ENCODE measurements around the gene FAM168A. TPM values are rescaled to one million over a fixed set of nuclear protein-coding genes. Genes with fewer than 3 reads are reported as not detected.
A peak's percentile ranks its signal among the peaks of the same experiment; 100 is the strongest.

The FAM168A gene
- total RNA-seq, 1 experiment from 2014 or later = 25.9 TPM

DNA sequence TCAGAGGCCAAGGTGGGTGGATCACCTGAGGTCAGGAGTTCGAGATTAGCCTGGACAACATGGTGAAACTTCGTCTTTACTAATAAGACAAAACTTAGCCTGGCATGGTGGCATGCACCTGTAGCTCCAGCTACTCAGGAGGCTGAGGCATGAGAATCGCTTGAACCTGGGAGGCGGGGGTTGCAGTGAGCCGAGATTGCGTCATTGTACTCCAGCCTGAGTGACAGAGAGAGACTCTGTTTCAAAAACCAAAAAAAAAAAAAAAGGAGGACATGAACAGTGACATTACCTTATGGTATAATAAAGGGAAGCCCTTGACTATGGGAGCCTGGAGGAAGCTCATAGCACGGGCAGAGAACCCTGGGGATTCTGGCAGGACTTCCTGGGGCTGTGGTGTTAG is 32.0 kb upstream of the FAM168A start:
- no peak overlapping the region for H3K27ac Mint-ChIP-seq
- H3K36me3 Mint-ChIP-seq = no peaks in the 10 kb centered on the region
- peaks cover 10% of the 10 kb centered on the region for H3K9me3 Mint-ChIP-seq
- DNase-seq (ENCODE audit: low spot score) = no peak
- CTCF ChIA-PET = interaction anchor here (0.7 to 10.1 kb wide), 3 partner anchors 17 to 337 kb away, joined by 3 to 328 read pairs (median 15); partner anchors contain the start of gene PLEKHB1
- TF ChIP-seq ZNF416 (CRISPR knock-in tag; IDR thresholded peaks at IDR 0.05) = no peak
- no peak for ATAC-seq
- H3K4me3 Mint-ChIP-seq = no peak overlapping the region
- POLR2A ChIA-PET = no interaction called here
- H3K27me3 Mint-ChIP-seq (ENCODE audit: low read depth) = peaks cover 98% of the 10 kb centered on the region
- H3K4me1 Mint-ChIP-seq = peaks cover 32% of the 10 kb centered on the region

DNA sequence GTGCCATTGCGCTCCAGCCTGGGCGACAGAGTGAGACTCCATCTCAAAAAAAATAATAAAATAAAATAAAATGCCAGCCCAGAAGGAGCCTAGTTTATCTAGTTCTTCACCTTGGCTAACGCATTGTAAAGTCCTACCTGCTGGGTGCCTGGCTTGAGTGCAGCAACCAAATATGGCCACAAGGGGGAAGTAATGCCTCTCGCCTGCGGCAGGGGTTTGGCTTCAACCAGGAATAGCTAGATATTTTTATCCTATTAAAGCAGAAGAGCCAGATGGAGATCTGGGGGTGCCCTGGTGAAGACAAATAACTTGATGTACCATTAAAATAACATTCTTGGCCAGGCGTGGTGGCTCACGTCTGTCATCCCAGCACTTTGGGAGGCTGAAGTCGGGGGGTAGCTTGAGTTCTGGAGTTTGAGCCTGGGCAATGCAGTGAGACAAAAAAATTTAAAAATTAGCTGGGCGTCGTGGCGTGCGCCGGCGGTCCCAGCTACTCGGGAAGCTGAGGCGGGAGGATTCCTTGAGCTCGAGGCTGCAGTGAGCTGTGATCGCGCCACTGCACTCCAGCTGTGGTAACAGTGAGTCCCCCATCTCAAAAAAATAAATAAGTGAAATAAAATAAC is 27.9 kb upstream of the FAM168A start:
- POLR2A ChIA-PET = interaction anchor here (1.0 to 1.5 kb wide), 3 partner anchors 20 to 36 kb away, joined by 4 to 11 read pairs (median 6); partner anchors contain the start of gene PLEKHB1
- H3K4me3 Mint-ChIP-seq = no peak overlapping the region

DNA sequence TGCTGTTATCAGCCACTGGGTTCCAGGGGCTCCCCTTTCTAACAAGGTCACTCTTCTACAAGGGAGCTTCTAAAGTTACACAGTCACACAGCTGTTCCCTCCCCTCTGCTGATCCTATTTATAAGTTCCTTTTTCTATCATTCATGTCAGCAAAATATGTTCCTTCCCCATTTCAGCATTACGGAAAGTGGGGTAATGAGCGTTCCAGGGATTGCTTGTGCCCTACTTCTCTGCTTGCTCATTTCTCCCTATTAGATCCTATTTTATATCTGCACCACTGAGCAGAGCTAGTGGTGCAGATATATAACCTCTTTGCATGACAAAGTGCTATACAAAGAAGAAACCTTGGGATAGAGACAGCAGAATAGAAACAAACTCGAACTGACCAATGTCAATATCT is 25.8 kb upstream of the FAM168A start:
- CTCF ChIA-PET = interaction anchor here (0.7 to 10.1 kb wide), 6 partner anchors 12 to 145 kb away, joined by 3 to 328 read pairs (median 36); partner anchors contain the start of gene PLEKHB1
- no peak for ATAC-seq
- POLR2A ChIA-PET = no interaction called here
- Mint-ChIP-seq H3K27me3 (ENCODE audit: low read depth) (peaks cover 89% of the 10 kb centered on the region), H3K27ac (no peak overlapping the region), H3K36me3 (no peaks in the 10 kb centered on the region), H3K4me1 (peaks cover 12% of the 10 kb centered on the region), H3K9me3 (no peaks in the 10 kb centered on the region), H3K4me3 (no peak overlapping the region)
- DNase-seq (ENCODE audit: low spot score) = no peak
- TF ChIP-seq PRRX2 (CRISPR knock-in tag; IDR thresholded peaks at IDR 0.05) = no peak
- TF ChIP-seq, protein P1, sequence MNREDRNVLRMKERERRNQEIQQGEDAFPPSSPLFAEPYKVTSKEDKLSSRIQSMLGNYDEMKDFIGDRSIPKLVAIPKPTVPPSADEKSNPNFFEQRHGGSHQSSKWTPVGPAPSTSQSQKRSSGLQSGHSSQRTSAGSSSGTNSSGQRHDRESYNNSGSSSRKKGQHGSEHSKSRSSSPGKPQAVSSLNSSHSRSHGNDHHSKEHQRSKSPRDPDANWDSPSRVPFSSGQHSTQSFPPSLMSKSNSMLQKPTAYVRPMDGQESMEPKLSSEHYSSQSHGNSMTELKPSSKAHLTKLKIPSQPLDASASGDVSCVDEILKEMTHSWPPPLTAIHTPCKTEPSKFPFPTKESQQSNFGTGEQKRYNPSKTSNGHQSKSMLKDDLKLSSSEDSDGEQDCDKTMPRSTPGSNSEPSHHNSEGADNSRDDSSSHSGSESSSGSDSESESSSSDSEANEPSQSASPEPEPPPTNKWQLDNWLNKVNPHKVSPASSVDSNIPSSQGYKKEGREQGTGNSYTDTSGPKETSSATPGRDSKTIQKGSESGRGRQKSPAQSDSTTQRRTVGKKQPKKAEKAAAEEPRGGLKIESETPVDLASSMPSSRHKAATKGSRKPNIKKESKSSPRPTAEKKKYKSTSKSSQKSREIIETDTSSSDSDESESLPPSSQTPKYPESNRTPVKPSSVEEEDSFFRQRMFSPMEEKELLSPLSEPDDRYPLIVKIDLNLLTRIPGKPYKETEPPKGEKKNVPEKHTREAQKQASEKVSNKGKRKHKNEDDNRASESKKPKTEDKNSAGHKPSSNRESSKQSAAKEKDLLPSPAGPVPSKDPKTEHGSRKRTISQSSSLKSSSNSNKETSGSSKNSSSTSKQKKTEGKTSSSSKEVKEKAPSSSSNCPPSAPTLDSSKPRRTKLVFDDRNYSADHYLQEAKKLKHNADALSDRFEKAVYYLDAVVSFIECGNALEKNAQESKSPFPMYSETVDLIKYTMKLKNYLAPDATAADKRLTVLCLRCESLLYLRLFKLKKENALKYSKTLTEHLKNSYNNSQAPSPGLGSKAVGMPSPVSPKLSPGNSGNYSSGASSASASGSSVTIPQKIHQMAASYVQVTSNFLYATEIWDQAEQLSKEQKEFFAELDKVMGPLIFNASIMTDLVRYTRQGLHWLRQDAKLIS (CRISPR knock-in tag; IDR thresholded peaks at IDR 0.05; ENCODE audit: borderline replicate concordance) = no peak
- TF ChIP-seq ESRRA (CRISPR knock-in tag; IDR thresholded peaks at IDR 0.05; ENCODE audit: borderline replicate concordance) = no peak
- TF ChIP-seq, protein P2, sequence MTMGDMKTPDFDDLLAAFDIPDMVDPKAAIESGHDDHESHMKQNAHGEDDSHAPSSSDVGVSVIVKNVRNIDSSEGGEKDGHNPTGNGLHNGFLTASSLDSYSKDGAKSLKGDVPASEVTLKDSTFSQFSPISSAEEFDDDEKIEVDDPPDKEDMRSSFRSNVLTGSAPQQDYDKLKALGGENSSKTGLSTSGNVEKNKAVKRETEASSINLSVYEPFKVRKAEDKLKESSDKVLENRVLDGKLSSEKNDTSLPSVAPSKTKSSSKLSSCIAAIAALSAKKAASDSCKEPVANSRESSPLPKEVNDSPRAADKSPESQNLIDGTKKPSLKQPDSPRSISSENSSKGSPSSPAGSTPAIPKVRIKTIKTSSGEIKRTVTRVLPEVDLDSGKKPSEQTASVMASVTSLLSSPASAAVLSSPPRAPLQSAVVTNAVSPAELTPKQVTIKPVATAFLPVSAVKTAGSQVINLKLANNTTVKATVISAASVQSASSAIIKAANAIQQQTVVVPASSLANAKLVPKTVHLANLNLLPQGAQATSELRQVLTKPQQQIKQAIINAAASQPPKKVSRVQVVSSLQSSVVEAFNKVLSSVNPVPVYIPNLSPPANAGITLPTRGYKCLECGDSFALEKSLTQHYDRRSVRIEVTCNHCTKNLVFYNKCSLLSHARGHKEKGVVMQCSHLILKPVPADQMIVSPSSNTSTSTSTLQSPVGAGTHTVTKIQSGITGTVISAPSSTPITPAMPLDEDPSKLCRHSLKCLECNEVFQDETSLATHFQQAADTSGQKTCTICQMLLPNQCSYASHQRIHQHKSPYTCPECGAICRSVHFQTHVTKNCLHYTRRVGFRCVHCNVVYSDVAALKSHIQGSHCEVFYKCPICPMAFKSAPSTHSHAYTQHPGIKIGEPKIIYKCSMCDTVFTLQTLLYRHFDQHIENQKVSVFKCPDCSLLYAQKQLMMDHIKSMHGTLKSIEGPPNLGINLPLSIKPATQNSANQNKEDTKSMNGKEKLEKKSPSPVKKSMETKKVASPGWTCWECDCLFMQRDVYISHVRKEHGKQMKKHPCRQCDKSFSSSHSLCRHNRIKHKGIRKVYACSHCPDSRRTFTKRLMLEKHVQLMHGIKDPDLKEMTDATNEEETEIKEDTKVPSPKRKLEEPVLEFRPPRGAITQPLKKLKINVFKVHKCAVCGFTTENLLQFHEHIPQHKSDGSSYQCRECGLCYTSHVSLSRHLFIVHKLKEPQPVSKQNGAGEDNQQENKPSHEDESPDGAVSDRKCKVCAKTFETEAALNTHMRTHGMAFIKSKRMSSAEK (CRISPR knock-in tag; IDR thresholded peaks at IDR 0.05; ENCODE audit: borderline replicate concordance) = no peak
- no peak for TF ChIP-seq ELF4 (CRISPR knock-in tag; IDR thresholded peaks at IDR 0.05; ENCODE audit: low read depth)

More for the DNA sequence above, 27.9 kb upstream of the FAM168A start:
- Mint-ChIP-seq H3K36me3 (no peaks in the 10 kb centered on the region), H3K27me3 (ENCODE audit: low read depth) (peaks cover 96% of the 10 kb centered on the region), H3K9me3 (no peaks in the 10 kb centered on the region), H3K27ac (no peak overlapping the region), H3K4me1 (peaks cover 28% of the 10 kb centered on the region)
- peak; percentile 83 for DNase-seq (ENCODE audit: low spot score)
- CTCF ChIA-PET = interaction anchor here (0.5 to 10.1 kb wide), 67 partner anchors 10 to 354 kb away, joined by 3 to 328 read pairs (median 4); partner anchors contain the start of genes FAM168A, P2RY6, PLEKHB1 and RAB6A
- peak; percentile 67 for ATAC-seq
- TF ChIP-seq, protein P3, sequence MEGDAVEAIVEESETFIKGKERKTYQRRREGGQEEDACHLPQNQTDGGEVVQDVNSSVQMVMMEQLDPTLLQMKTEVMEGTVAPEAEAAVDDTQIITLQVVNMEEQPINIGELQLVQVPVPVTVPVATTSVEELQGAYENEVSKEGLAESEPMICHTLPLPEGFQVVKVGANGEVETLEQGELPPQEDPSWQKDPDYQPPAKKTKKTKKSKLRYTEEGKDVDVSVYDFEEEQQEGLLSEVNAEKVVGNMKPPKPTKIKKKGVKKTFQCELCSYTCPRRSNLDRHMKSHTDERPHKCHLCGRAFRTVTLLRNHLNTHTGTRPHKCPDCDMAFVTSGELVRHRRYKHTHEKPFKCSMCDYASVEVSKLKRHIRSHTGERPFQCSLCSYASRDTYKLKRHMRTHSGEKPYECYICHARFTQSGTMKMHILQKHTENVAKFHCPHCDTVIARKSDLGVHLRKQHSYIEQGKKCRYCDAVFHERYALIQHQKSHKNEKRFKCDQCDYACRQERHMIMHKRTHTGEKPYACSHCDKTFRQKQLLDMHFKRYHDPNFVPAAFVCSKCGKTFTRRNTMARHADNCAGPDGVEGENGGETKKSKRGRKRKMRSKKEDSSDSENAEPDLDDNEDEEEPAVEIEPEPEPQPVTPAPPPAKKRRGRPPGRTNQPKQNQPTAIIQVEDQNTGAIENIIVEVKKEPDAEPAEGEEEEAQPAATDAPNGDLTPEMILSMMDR (IDR thresholded peaks at IDR 0.05) = peak; percentile 92
- TF ChIP-seq ELF4 (CRISPR knock-in tag; IDR thresholded peaks at IDR 0.05; ENCODE audit: low read depth) = no peak
- peak; percentile 93 for TF ChIP-seq ZNF121 (CRISPR knock-in tag; IDR thresholded peaks at IDR 0.05)
